NCI-H2227 (cell line): ENCODE results near the gene HCN1.
A peak's percentile ranks its signal among the peaks of the same experiment; 100 is the strongest.

Experiments used
- DNase-seq: peaks from one replicate; lab custom pipeline; 2025; ENCODE audit not compliant: unreplicated experiment; lab: John Stamatoyannopoulos, UW

HCN1 gene

DNA sequence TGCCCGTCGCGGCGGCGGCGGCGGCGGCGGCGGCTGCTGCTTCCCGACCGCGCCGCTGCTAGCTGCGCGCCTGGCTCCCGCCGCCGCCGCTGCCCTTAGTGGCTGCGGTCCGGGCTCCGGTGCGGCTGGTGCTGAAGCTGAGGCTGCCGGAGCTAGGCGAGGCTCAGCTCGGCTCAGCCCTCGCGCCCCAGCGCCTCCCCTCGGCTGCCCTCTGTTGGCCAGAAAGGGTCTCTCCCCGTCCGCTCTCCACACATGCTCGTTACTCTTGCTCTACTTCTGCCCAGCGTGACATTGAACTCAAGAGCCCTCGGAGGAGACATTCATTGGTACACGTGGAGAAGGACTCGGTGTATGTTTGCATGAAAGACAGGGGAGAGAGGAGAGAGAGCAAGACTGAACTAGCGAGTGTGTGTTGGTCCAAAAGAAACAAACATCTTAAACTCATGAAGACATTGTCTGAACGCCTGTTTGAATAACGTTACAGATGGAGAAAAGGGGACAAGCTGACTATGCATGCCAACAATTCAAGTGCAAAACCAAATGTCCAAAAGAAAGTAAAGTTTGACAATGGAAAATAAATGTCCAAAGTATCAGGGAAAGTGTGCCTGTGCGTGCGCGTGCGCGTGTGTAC is at the start of gene HCN1:
TSS of gene HCN1 (minus strand) at position 175 of the 631 bp plus-strand sequence.
- peak; percentile 54 for DNase-seq

DNA sequence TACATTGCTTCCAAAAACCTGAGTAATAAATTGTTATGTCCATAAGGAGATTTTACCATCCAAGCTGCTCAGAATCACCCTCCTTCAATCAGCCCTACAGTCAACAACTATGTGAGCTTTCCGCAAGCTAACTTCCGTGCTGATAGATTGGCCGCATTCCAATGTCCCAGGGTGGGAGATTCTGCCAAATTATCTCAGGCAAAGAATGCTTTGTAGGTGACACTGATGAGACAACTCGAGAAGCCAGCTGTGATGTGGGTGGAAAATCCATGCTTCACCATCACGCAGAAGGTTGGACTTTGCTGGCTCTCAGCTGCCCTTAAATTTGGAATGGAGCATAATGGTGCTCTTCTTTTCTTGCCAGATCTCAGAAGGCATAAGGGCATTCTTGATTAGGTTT is 44.9 kb upstream of the HCN1 start:
- no peak for DNase-seq

DNA sequence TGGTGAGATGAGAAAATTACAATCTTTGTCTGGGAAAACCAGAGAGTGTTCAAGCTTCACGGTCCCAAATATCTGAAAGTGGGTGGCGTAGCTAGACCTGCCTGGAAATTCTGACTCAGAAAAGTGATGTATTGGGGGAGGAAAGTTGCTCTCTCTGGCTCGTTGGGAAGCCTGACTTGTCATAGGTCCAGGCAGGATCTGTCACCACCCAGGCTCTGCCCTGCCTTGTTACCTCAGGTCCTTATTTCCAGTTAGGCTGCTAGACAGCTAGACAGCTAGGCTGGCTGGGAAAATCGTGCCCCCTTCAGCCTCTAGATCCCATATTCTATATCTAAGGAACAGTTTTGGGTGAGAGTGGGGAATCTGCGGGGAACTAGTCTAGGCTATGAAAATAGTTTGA is 41.0 kb upstream of the HCN1 start:
- no peak for DNase-seq

DNA sequence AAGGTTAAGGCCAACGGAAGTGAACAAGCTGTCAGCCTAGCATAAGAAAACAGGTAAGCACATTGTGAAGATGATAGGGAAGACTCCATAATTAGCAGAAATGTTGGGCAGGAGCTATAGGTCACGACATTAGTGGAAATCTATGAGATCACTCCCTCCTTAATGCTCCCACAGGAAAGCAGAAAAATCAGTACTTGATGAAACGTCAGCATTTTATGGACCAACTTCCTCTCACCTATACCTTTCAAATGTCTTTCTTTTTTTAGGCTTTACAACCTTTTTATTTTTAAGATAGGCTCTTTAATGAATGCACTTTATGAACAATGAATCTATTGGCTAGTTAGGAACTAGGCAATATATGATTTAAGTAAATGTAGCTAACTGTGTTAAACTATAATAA is 29.4 kb upstream of the HCN1 start:
- no peak for DNase-seq

DNA sequence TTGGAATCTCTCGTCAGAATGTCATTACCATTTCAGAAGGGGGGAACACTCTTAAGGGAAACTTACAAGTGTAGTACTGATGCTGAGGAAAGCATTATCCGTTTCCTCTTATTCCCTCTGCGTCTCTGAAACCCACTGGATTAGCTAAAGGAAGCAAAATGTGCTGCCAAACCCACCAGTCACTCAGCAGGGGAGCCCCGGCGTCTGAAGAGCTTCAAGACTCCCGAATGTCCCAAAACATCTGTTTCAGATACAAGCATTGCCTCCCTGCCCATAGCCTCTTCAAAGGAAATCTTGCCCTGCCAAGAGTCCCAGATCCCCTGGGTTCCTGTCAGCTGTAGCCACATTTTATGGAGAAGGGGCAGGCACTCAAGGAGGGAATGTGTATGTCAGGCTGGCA is 1.0 kb upstream of the HCN1 start:
- DNase-seq = no peak

DNA sequence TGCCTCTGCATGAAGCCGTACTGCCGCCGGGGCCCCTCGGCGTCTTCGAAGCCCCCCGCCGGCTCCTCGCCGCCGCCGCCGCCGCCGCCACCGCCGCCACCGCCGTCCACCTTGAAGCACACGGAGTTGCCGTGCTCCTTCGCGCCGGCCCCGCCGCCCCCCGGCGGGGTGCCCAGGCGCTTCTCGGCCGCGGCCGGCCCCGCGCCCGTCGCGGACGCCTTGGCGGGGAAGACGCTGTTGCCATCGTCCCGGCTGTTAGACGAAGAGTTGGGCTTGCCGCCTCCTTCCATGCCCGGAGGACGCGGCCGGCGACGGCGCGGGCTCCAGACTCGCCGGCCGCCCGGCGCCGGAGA is 400 bp downstream of the HCN1 start:
- no peak for DNase-seq

DNA sequence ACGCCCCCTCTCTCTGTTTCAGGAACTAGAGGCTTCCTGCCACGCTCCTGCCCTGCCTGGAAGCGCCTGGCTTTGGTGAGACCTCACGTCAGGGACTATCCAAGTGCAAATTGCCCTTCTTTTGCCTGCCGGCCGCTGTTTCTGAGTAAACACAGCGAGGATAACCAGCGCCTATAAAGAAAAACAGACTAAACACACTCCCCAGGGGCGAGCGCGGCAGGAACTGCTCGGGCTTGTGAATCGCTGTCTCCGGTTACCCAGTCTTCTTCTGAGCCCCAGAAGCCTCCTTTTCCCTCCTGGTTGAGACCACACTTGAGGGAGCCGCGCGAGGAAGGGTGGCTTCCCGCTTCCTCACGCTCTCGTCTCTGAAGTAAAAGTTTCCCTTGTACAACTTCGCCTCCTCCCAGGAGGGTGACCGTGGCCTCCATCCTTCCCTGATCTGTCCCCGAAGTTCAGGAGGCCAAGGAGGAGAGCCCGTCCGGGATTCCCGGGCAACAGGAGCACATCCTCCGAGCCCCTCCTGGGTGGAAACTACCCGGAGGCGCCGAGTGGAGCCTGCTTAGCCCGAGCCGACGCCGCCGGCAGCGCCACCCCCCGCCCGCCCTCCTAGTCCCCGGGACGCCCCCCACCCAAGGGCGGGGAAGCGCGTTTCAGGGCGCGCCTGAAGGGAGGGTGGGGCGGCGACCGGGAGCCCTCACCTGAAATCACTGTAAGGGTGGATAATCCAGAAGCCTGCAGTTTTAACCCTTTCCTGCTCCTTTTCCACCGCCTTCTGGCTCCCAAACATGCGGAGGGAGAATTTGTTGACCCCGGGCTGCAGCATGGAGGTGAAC is 993 bp downstream of the HCN1 start:
- no peak for DNase-seq

DNA sequence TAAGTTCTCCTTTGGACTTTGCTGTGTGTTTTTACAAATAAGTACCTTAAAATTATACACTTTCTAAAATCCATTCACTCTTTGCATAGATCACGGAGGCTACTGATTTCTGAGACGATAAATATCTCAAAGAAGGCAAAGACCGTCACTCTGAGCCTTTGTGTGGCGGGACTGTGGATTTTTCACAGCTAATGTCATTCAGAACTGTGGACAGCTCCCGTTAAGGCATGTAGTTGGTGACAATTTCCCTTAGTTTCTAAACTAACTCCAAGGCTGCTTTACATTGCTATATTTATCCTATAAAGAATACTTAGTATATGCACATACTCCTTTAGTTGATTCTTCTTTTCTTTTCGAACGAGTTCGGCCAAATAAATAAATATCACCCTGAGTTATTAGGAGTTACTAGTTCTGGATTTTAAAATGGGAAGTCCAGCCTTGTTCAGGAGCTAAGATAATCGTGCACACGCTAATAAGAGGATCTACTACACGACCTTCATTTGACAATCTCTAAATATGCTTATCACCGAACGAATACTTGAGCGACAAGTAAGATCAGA is 1.8 kb downstream of the HCN1 start:
- DNase-seq = no peak

DNA sequence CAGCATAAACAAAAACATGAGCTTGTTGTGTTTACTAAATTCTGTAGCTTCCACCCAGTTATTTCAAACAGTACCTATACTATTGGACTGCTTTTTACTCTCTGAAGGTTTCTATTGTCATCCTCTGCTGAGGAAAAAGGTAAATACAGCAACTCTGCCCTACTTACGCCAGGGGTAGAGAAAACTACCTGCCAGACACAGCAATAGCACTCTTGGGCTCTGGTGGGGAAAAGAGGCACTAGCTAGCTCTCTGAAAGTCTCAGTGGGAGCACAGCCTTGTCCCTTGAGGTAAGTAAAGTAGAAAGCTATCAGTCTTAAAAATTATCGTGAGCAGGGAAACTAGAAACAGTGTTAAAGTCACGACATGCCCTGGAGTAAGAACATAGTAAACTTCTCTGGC is 3.7 kb downstream of the HCN1 start:
- no peak for DNase-seq

DNA sequence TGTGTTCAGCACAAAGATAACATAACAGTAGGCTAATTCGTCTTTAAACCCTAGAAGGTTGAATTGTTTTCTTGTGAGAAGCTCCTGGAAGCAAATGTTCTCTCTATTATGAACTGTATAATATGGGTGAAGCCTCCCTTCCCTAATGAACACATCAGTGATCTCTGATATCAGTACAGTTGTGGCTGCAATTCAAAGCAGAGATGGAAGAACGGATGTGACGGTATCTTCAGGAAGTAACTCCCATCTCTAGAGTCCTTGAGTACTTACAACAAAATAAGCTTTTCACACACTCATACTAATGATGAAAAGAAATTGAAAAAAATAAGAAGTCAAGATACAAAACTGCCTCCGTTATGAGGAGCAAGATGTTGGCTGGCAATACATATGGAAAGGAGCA is 4.5 kb downstream of the HCN1 start:
- DNase-seq = no peak

DNA sequence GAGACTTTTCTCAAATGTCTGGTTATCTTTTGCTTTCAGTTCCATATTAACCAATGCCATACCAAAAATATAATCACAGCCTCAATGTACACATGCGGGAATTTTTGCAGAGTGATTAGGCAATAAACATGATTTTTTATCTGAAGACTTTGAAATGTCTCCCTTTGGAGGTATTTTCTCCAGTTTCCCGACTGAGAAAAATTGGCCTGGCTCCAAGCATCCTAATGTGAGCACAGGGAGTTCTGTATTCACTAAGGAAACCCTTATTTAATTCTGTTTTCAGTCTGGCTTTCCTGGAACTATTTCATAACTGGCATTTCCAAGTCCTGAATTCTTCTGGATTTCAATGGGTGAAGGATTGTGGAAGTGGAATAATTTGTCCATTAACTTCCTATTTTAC is 8.5 kb downstream of the HCN1 start:
- no peak for DNase-seq

DNA sequence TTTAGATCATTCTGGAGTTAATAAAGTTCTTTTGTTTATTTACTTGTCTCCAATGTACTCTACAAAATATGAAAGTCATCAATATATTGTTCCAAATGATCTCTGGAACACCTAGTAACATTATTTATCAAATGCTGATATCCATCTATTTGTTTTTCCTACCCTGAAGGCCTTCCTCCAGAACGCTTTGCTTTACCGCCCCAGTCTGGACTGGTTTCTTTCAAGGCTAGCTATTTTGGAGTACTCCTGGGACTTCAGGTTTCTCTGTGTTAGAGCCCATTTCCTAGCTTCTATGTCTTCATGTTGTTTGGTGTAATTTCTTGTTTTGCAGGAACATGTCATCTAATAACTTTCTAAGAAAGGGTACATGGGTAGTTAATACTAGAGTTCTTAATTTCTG is 9.6 kb downstream of the HCN1 start:
- no peak for DNase-seq

DNA sequence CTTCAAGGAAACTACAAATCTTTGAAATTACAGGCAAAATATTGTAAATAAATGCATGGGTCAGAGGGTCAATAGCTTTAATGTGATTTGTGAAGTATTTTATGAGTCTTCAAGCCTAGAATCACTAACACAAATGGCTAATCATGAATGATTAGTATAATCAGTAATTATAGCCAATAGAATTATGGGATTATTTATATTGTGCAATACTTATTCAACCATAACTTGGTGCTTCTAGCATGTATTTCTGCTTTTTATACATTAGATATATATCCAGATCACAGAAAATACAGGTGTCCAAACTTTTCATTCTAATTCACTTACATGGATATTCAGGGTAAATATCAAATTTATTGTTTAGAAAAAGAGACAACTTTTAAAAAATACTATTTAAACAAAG is 12.1 kb downstream of the HCN1 start:
- DNase-seq = no peak

DNA sequence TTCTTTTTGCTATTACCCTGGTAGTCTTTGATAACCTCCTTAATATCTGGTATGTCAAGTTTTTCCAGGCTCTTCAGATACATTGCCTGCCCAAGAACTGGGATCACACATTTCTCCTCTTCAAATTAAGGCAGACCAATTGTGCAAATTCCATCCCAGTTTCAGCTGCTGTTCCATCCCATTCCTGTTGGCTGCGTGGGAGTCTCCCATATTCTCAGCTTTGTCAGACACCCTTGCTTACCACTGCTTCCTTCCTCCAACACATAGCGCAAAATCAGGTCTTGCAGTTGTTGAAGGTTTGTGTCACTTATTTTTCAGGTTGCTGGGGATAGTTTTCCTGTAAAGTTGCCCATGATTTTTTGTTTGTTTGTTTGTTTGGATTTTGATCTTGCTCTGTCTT is 15.2 kb downstream of the HCN1 start:
- DNase-seq = no peak

DNA sequence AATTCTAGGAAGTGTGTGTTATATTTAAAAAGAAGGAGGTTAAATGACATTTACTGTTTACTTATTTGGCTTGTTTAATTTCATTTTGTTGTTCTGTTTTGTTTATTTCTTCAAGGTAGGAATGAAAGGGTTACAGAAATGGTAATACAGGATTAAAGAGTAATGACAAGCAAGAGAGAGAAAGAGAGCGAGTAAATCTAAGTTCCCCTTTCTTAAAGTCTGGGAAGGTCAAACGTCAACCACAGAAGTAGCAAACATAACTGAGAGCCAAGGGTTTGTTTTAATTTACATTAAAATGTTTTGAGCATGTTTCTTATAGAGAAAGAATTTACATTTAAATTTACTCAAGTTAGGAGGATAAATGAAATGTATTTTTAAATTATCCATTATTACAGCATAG is 18.7 kb downstream of the HCN1 start:
- DNase-seq = no peak

DNA sequence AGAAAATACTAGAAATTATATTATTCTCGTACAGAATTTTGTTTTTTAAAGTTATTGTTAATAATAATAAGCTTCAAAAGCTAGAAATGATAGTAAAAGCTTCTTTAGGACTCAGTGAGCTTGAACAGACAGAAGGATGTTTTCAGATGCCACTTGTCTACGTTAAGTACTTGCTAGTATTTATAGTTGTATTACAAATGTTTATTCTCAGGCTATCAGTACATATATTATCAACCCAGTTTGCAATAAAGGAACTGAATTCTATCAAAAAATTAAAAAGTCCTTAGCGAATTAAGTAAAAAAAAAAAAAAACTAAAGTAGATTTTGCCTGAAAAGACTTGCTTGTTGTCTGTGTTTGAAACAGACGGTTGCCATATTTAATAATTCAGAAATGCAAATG is 23.9 kb downstream of the HCN1 start:
- DNase-seq = no peak

DNA sequence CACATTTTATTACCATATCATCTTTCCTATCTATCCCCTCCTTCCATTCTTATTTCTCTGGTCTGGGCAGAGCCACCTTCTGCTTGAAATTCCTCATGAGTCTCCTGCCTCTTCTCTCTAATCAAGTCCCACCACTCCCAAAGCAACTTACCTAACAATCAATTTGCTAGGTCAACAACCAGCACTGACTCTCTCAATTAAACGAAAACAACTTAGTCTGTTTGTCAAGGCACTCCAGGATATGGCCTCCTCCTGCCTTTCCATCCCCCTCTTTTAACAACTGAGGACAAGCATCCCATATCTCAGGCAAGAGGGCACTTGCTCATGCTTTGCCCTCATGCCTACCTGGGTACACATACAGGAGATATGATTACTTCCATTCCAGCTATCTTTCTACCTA is 47.4 kb downstream of the HCN1 start:
- DNase-seq = no peak

DNA sequence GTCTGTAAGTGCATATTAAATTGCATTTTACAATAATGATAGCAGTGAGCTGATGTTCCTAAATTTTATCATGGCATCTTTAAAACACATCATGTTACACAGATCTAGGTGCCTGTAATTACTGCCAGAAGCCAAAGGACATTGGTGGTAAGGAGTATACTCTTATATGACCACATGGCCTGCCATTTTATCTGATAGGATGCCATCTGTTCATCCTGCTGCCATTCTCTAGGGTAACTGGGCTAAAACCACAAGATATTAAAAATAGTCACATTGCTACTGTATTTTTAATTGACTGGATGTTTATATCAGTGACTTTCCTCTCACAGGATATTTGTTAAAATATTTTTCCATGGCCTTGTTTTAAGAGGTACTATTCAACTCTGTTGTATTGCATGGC is 53.1 kb downstream of the HCN1 start:
- no peak for DNase-seq

DNA sequence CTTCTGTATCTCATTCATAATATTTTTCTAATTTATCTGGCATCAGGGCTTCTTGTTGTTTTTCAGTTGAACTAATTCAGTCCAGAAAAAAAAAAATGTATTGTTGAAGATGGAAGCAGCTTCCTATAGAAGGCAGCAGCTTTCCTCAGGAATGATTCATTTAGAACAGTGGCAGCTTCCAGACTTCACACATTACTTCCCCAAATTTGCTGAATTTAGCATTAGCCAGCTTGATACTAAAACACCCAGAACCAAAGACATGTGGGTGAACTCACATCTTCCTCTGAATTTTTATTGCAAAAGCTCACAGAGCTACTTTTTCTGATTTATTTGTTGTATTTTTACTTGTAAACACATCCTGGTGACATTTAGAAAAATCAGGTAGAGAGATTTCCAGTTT is 53.8 kb downstream of the HCN1 start:
- no peak for DNase-seq

DNA sequence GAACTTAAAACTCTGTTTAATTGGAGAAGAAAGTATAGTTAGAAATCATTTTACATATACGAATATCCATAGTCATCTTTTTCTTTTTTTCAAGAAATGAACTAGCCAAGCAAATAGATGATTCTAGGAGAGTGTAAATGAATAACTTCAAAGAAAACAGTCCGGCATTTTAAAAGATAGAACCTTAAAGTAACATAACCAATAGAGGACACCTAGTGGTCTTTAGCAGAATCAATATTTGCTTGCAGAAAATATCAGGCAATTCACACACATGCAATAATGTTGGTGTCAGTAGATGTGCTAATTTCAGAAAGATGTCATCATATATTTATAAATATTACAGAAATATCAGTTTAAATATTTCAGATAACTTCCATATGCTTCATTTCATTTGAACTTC is 57.1 kb downstream of the HCN1 start:
- no peak for DNase-seq

DNA sequence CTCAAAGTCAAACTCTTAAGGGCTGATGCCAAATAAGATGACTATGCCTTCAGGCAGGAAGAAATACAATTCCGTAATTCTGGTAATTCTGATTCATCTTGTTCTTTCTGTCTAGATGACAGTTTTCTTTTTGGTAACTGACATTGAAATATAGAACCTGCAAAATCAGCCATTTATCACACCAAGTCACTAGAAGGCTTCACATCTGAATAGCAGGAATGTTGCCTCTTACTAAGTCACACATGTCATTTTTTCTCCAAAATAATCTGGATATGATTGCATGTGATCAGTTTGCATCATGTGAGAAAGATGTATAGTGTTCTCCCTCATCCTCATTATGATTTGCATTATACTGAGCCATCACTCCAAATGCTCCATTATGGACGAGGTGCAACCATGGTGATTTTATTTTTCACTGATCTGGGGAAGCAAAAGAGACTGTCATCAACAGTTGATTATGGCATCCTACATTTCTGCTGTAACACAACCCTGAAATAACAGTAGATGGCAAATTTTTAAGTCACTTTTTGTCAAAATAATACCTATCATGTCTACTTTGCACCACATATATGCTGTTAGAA is 69.0 kb downstream of the HCN1 start:
- no peak for DNase-seq

DNA sequence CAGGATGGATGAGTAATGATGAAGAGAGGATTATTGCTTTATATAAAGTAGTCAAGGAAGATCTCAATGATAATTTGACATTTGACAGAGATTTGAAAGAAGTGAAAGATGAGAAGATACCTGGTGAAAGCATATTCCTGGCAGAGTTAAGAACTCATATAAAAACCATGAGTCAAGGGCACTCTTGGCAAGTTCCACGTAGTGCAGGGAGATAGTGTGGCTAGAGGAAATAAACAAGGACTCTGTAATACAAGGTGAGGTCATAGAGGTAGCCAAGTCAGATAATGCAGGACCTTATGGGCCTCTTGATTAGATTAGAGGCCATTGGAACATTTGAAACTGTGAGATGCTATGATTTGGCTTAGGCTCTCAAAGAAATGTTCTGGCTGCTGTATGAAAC is 72.3 kb downstream of the HCN1 start:
- DNase-seq = no peak
